ENCODE data around the gene BCDIN3D. TPM values are rescaled to one million over a fixed set of nuclear protein-coding genes. Genes with fewer than 3 reads are reported as not detected.

BCDIN3D gene
- total RNA-seq, 4 donors from 2014 or later = 2.2 to 6.2 (median 5.5) TPM

- TF ChIP-seq POLR2A (IDR thresholded peaks at IDR 0.05; ENCODE audit: low read depth) (no peak), POLR2AphosphoS5 (IDR thresholded peaks at IDR 0.05) (no peak), EP300 (IDR thresholded peaks at IDR 0.05) (no peak), CTCF (IDR thresholded peaks at IDR 0.05) (no peak)
- Histone ChIP-seq H3K36me3 (no peaks in the 10 kb centered on the region), H3K27ac (replicated peaks in 1 of 4) (no peak overlapping the region), H3K4me1 (no peaks in the 10 kb centered on the region), H3K9me3 (no peaks in the 10 kb centered on the region), H3K4me3 (no peak overlapping the region), H3K27me3 (no peaks in the 10 kb centered on the region)
- intact Hi-C loops (cut with DNase I) = no loop called here
- 98% methylated on average over 3 of the region's 3 CpGs for WGBS
- no peak for DNase-seq (ENCODE audit: extremely low spot score)
Measured at GRCh38 chr12:49876070-49876469, 33.2 kb upstream of the BCDIN3D start.

- intact Hi-C loops (cut with DNase I) = no loop called here
- TF ChIP-seq POLR2A (IDR thresholded peaks at IDR 0.05; ENCODE audit: low read depth) = no peak
- no peak for TF ChIP-seq CTCF (IDR thresholded peaks at IDR 0.05)
- no peak for TF ChIP-seq EP300 (IDR thresholded peaks at IDR 0.05)
- TF ChIP-seq POLR2AphosphoS5 (IDR thresholded peaks at IDR 0.05) = no peak
- no peak overlapping the region for H3K27ac ChIP-seq (replicated peaks in 1 of 4)
- no peak overlapping the region for H3K4me3 ChIP-seq
- no peaks in the 10 kb centered on the region for H3K9me3 ChIP-seq
- no peaks in the 10 kb centered on the region for H3K4me1 ChIP-seq
- DNase-seq (ENCODE audit: extremely low spot score) = no peak
- WGBS = 95% methylated on average over 9 of the region's 9 CpGs
- H3K27me3 ChIP-seq = no peaks in the 10 kb centered on the region
- no peaks in the 10 kb centered on the region for H3K36me3 ChIP-seq
Measured at GRCh38 chr12:49875115-49875720, 32.3 kb upstream of the BCDIN3D start.

GRCh38 chr12:49874142-49874897, 31.4 kb upstream of the BCDIN3D start:
- Histone ChIP-seq H3K4me1 (peaks cover 6 to 9% (median 7%) of the 10 kb centered on the region in 4 donors), H3K27me3 (no peaks in the 10 kb centered on the region), H3K36me3 (no peaks in the 10 kb centered on the region), H3K4me3 (no peak overlapping the region), H3K9me3 (no peaks in the 10 kb centered on the region), H3K27ac (replicated peaks in 1 of 4) (no peak overlapping the region)
- DNase-seq (ENCODE audit: extremely low spot score) = no peak
- WGBS = 68% methylated on average over 10 of the region's 12 CpGs
- TF ChIP-seq CTCF (IDR thresholded peaks at IDR 0.05) = no peak
- no peak for TF ChIP-seq POLR2AphosphoS5 (IDR thresholded peaks at IDR 0.05)
- TF ChIP-seq EP300 (IDR thresholded peaks at IDR 0.05) = no peak
- TF ChIP-seq POLR2A (IDR thresholded peaks at IDR 0.05; ENCODE audit: low read depth) = no peak
- intact Hi-C loops (cut with DNase I) = no loop called here

- 89% methylated on average over 3 of the region's 3 CpGs for WGBS
- DNase-seq (ENCODE audit: extremely low spot score) = no peak
- intact Hi-C loops (cut with DNase I) = no loop called here
Measured at GRCh38 chr12:49873361-49873934, 30.5 kb upstream of the BCDIN3D start.

More at GRCh38 chr12:49873361-49873934, 30.5 kb upstream of the BCDIN3D start:
- Histone ChIP-seq H3K4me1 (peaks cover 14 to 18% (median 16%) of the 10 kb centered on the region in 4 donors), H3K27ac (replicated peaks in 1 of 4) (no peak overlapping the region), H3K9me3 (no peaks in the 10 kb centered on the region), H3K27me3 (no peaks in the 10 kb centered on the region), H3K4me3 (no peak overlapping the region), H3K36me3 (no peaks in the 10 kb centered on the region)
- TF ChIP-seq POLR2A (IDR thresholded peaks at IDR 0.05; ENCODE audit: low read depth) = no peak
- TF ChIP-seq POLR2AphosphoS5 (IDR thresholded peaks at IDR 0.05) = no peak
- TF ChIP-seq CTCF (IDR thresholded peaks at IDR 0.05) = no peak
- no peak for TF ChIP-seq EP300 (IDR thresholded peaks at IDR 0.05)

Measured in esophagus muscularis mucosa (tissue), 4 donors.